ENCODE results near the gene ITGA7. TPM values are rescaled to one million over a fixed set of nuclear protein-coding genes. Genes with fewer than 3 reads are reported as not detected.

The ITGA7 gene
- total RNA-seq, 2 donors from 2014 or later, result 11.4 to 52.1 TPM

DNA sequence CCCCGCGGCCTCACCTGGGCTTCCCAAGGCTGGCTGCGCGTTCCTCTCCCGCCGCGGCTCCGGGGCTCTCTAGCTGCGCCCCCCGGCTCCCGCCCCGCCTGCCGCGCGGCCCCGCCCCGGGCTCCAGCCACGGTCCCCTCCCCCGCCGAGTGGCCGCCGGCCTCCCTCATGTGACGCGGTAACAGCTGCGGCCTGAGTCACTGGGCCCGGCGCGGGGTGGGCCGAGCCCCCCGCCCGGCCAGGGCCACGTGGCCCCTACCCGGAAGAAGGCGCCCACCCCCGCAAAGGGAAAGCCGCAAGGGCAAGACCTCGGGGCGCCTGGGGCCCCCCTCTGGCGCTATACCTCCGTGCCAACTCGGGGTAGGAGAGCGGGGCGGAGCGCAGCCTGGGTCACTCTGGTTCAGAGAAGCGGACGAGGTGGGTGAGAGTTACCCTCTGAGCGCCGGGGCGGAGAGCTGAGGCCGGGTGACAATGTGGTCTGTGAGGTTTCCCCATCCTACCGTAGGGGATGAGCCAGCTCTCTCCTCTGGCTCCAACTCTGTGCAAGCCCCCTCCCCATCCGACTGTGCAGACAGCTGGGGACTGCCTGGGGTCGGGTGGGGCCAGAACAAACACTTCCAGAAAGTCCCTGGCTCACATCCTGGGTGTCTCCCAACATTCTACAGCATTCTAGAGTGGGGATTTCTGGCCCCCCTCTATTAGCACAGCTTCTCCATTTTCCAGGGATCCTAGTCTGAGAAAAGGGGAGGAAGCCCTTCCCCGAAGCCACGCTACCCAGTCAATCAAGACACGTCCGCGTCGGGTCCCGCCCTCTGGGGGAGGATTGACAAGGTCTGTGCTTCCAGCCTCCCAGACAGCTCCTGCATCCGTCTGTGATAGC, 21.5 kb upstream of the ITGA7 start, which contains the start of gene CD63:
TSS of gene CD63 (minus strand) at position 71 of the 880 bp plus-strand sequence. CDS start 668 bp downstream, outside the sequence.
- intact Hi-C loops (cut with DNase I), result no loop called here
- peaks cover 46% of the 10 kb centered on the region for H3K4me1 ChIP-seq
- H3K36me3 ChIP-seq (replicated peaks in 1 of 2; ENCODE audit: insufficient read depth in 1 of 2, low read depth in 2 of 2), result peaks cover 0 to 7% of the 10 kb centered on the region in 2 donors
- peak; percentile 68 to 85 (median 79) for TF ChIP-seq POLR2A (IDR thresholded peaks at IDR 0.05)
- no peak for TF ChIP-seq CTCF (IDR thresholded peaks at IDR 0.05)
- WGBS, 2 donors, result 0% methylated on average over 1 to 31 of the region's 61 CpGs
- peak within 1 kb of the TSS; percentile 90 to 96 (median 95) for H3K27ac ChIP-seq
- no peaks in the 10 kb centered on the region for H3K27me3 ChIP-seq
- H3K9me3 ChIP-seq, result no peaks in the 10 kb centered on the region
- peak; percentile 84 for ATAC-seq
- peak within 1 kb of the TSS; percentile 31 to 77 for H3K4me3 ChIP-seq
- peak; percentile 87 to 93 (median 91) for DNase-seq

GRCh38 chr12:55728186-55728938, 20.7 kb upstream of the ITGA7 start:
- Histone ChIP-seq H3K4me3 (peak overlapping the region; percentile 31 to 77), H3K27ac (peak overlapping the region; percentile 90 to 96 (median 95)), H3K9me3 (no peaks in the 10 kb centered on the region), H3K36me3 (replicated peaks in 1 of 2; ENCODE audit: insufficient read depth in 1 of 2, low read depth in 2 of 2) (peaks cover 0 to 7% of the 10 kb centered on the region in 2 donors), H3K4me1 (peaks cover 54% of the 10 kb centered on the region), H3K27me3 (no peaks in the 10 kb centered on the region)
- 0% methylated on average over 11 to 59 of the region's 61 CpGs for WGBS, 2 donors
- no peak for TF ChIP-seq POLR2A (IDR thresholded peaks at IDR 0.05)
- no peak for TF ChIP-seq CTCF (IDR thresholded peaks at IDR 0.05)
- ATAC-seq, result peak; percentile 69
- DNase-seq, result peak; percentile 84 to 89 (median 86)
- intact Hi-C loops (cut with DNase I), result no loop called here

DNA sequence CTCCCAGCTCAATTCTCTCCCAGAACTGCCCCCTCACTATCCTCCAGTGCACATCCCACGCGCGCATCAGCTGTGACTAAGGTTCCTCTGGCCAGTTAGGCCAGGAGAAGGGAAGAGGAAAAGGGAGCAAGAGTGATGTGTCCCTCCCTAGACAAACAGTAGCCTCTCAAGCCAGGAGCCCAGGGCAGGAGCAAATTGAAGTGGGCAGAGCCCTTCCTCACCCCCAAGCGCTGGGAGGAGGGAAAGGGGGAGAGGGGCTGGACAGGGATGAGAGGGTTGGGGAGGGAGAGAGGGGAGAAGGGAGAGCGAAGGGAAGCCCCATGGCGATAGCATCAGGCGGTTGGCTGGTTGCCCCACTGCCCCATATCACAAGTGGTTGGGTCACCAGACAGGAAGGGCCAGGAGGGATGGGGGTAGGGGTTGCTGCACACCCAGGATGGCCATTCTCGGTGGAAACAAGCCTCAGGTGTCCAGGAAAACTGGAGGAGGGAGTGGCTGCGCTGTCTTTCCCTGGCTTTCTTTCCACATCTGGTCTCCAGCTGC, 20.0 kb upstream of the ITGA7 start:
- intact Hi-C loops (cut with DNase I), result no loop called here
- peak; percentile 10 for ATAC-seq

GRCh38 chr12:55726971-55727370, 19.3 kb upstream of the ITGA7 start:
- no peaks in the 10 kb centered on the region for H3K27me3 ChIP-seq
- intact Hi-C loops (cut with DNase I), result no loop called here
- no peak for TF ChIP-seq POLR2A (IDR thresholded peaks at IDR 0.05)
- TF ChIP-seq CTCF (IDR thresholded peaks at IDR 0.05), result no peak
- peaks cover 57% of the 10 kb centered on the region for H3K4me1 ChIP-seq
- peak overlapping the region; percentile 28 to 96 (median 92) for H3K27ac ChIP-seq
- ATAC-seq, result no peak
- WGBS, 2 donors, result 22 to 31% methylated on average over 9 to 10 of the region's 10 CpGs
- H3K4me3 ChIP-seq, result no peak overlapping the region
- no peaks in the 10 kb centered on the region for H3K9me3 ChIP-seq
- no peak for DNase-seq
- peaks cover 0 to 7% of the 10 kb centered on the region in 2 donors for H3K36me3 ChIP-seq (replicated peaks in 1 of 2; ENCODE audit: insufficient read depth in 1 of 2, low read depth in 2 of 2)

More for the DNA sequence above, 20.0 kb upstream of the ITGA7 start:
- Histone ChIP-seq H3K4me3 (peak overlapping the region; percentile 31 to 77), H3K27me3 (no peaks in the 10 kb centered on the region), H3K36me3 (replicated peaks in 1 of 2; ENCODE audit: insufficient read depth in 1 of 2, low read depth in 2 of 2) (peaks cover 0 to 7% of the 10 kb centered on the region in 2 donors), H3K27ac (peak overlapping the region; percentile 90 to 96 (median 95)), H3K4me1 (peaks cover 57% of the 10 kb centered on the region), H3K9me3 (no peaks in the 10 kb centered on the region)
- TF ChIP-seq CTCF (IDR thresholded peaks at IDR 0.05) (no peak), POLR2A (IDR thresholded peaks at IDR 0.05) (peak in 1 of 3 donors; percentile 40)
- peak; percentile 70 to 84 (median 82) for DNase-seq
- WGBS, 2 donors, result 1 to 3% methylated on average over 9 of the region's 9 CpGs
